T1000 (cell line): ENCODE measurements around the gene ANKS4B.
"Not testable (repeated sequence)": the region's sequence is repeated elsewhere in the genome, so short reads cannot be mapped to it uniquely, and the experiment has no call there.

Experiments used
- DNase-seq: peaks from one replicate; lab custom pipeline; 2025; ENCODE audit warnings: mixed read lengths; lab: John Stamatoyannopoulos, UW

The ANKS4B gene

GRCh38 chr16:21262779-21263639 is 29.5 kb downstream of the ANKS4B start:
- DNase-seq = no peak

- no peak for DNase-seq
Measured at GRCh38 chr16:21263640-21264570, 30.4 kb downstream of the ANKS4B start.

- DNase-seq = no peak
Measured at GRCh38 chr16:21264571-21265036, 31.1 kb downstream of the ANKS4B start.

- no peak for DNase-seq
Measured at GRCh38 chr16:21265104-21265837, 31.8 kb downstream of the ANKS4B start.

GRCh38 chr16:21267298-21267697 is 33.8 kb downstream of the ANKS4B start:
- DNase-seq = no peak

- no peak for DNase-seq
Measured at GRCh38 chr16:21268236-21268635, 34.7 kb downstream of the ANKS4B start.

- no peak for DNase-seq
Measured at GRCh38 chr16:21272253-21272652, 38.8 kb downstream of the ANKS4B start.

GRCh38 chr16:21272763-21273162 is 39.3 kb downstream of the ANKS4B start:
- DNase-seq = not testable (repeated sequence)

- no peak for DNase-seq
Measured at GRCh38 chr16:21274172-21274726, 40.8 kb downstream of the ANKS4B start.

- no peak for DNase-seq
Measured at GRCh38 chr16:21275529-21275928, 42.0 kb downstream of the ANKS4B start.

GRCh38 chr16:21276090-21276489 is 42.6 kb downstream of the ANKS4B start:
- DNase-seq = no peak

GRCh38 chr16:21277045-21277926 is 43.8 kb downstream of the ANKS4B start:
- DNase-seq = no peak

- DNase-seq = no peak
Measured at GRCh38 chr16:21277927-21278706, 44.6 kb downstream of the ANKS4B start, which contains the start of gene CRYM. Gene CRYM (minus strand): TSS chr16:21278290. CDS start chr16:21278251, 39 bp downstream.

GRCh38 chr16:21279501-21279900 is 46.0 kb downstream of the ANKS4B start:
- DNase-seq = no peak

- no peak for DNase-seq
Measured at GRCh38 chr16:21281698-21282389, 48.3 kb downstream of the ANKS4B start.

- no peak for DNase-seq
Measured at GRCh38 chr16:21283521-21284289, 50.2 kb downstream of the ANKS4B start.

GRCh38 chr16:21284414-21284813 is 50.9 kb downstream of the ANKS4B start:
- DNase-seq = no peak

GRCh38 chr16:21285314-21285713 is 51.8 kb downstream of the ANKS4B start:
- no peak for DNase-seq
